ENCODE results near the gene SMNDC1.
"Not testable (repeated sequence)": the region's sequence is repeated elsewhere in the genome, so short reads cannot be mapped to it uniquely, and the experiment has no call there.

GRCh38 chr10:110331226-110331795 is 26.6 kb upstream of the SMNDC1 start:
- TF ChIP-seq JUND (IDR thresholded peaks at IDR 0.05); CTCF (IDR thresholded peaks at IDR 0.05; ENCODE audit: low read depth, low read length, missing input control); REST (IDR thresholded peaks at IDR 0.05); TAF1 (conservative IDR thresholded peaks at IDR 0.05); MAX (IDR thresholded peaks at IDR 0.05); YY1 (IDR thresholded peaks at IDR 0.05); SP1 (IDR thresholded peaks at IDR 0.05); GABPA (IDR thresholded peaks at IDR 0.05 in 1 of 2, conservative IDR thresholded peaks at IDR 0.05 in 1 of 2); FOXA1 (IDR thresholded peaks at IDR 0.05); RAD21 (IDR thresholded peaks at IDR 0.05): not testable (repeated sequence)

Data from liver (tissue), 3 donors.